LHCN-M2 (cell line): ENCODE results near the gene TTBK2. TPM values are rescaled to one million over a fixed set of nuclear protein-coding genes. Genes with fewer than 3 reads are reported as not detected.
"Not testable (repeated sequence)": the region's sequence is repeated elsewhere in the genome, so short reads cannot be mapped to it uniquely, and the experiment has no call there.

Experiments used
- DNase-seq: peaks from one replicate; pipeline ENCODE4 v3.0.0-alpha.2; 2012; ENCODE audit warnings: low read depth
- total RNA-seq: library from RNA; depleted of rRNA; stranded (reverse); fragments of >200 nt; gene quantifications from 2 replicates; pipeline ENCODE4 v1.2.3, GENCODE V29; 2014

Gene TTBK2
- total RNA-seq, 1 experiment from 2014 or later = 9.6 TPM

DNA sequence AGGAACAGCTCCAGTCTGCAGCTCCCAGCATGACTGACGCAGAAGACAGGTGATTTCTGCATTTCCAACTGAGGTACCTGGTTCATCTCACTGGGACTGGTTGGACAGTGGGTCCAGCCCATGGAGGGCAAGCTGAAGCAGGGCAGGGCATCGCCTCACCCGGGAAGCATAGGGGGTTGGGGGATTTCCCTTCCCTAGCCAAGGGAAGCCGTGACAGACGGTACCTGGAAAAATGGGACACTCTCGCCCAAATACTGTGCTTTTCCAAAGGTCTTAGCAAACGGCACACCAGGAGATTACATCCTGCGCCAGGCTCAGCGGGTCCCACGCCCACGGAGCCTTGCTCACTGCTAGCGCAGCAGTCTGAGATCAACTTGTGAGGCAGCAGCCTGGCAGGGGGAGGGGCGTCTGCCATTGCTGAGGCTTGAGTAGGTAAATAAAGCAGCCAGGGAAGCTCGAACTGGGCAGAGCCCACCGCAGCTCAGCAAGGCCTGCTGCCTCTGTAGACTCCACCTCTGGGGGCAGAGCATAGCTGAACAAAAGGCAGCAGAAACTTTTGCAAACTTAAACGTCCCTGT is 156.3 kb downstream of the TTBK2 start:
- not testable (repeated sequence) for DNase-seq

DNA sequence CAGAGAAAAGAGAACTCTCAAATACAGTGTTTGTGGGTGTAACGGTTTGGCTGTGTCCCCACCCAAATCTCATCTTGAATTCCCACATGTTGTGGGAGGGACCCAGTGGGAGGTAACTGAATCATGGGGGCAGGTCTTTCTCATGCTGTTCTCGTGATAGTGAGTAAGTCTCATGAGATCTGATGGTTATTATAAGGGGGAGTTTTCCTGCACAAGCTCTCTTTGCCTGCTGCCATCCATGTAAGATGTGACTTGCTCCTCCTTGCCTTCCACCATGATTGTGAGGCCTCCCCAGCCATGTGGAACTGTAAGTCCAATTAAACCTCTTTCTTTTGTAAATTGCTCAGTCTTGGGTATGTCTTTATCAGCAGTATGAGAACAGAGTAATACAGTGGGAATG is 158.8 kb downstream of the TTBK2 start:
- not testable (repeated sequence) for DNase-seq

DNA sequence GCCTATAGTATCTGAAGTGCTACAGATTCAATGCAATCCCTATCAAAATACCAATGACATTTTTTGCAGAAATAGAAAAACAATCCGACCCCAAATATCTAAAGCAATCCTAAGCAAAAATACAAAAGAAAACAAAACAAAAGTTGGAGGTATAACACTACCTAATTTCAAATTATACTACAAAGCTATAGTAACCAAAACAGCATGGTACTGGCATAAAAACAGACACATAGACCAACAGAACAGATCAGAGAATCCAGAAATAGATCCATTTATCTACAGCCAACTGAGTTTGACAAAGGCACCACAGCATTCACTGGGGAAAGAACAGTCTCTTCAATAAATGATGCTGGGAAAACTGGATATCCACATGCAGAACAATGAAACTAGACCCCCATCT is 159.8 kb downstream of the TTBK2 start:
- no peak for DNase-seq

DNA sequence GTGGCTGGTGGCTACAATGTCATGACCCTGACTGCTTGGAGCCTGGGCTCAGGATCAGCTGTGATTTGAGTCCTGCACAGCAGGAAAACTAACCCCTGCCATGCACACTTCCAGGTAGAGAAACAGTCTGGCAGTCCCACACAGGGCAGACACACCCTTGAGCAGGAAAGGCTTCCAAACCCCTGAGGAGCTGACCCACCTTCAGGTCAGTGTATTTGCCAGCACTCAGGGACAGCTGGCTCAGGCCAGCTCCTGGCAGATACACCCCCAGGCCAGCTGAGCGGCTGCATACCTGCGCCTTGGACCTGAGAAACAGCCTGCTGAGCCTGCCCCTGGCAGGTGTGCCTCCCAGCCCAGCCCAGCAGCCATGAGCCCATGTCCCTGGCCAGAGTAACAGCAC is 161.5 kb downstream of the TTBK2 start:
- no peak for DNase-seq

DNA sequence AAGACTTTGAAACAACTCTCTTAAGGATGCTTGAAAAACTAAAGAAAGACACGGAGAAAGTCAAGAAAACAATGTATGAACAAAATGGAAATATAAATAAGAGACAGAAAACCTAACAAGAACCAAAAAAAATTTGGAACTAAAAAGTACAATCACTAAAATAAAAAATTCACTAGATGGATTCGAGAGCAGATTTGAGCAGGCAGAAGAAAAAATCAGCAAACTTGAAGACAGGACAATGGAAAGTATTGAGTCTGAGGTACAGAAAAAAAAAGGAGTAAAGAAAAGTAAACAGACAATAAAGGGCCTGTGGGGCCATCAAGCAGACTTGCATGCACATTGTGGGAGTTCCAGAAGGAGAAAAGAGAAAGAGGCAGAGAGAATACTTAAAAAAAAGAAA is 170.3 kb downstream of the TTBK2 start:
- DNase-seq = no peak

DNA sequence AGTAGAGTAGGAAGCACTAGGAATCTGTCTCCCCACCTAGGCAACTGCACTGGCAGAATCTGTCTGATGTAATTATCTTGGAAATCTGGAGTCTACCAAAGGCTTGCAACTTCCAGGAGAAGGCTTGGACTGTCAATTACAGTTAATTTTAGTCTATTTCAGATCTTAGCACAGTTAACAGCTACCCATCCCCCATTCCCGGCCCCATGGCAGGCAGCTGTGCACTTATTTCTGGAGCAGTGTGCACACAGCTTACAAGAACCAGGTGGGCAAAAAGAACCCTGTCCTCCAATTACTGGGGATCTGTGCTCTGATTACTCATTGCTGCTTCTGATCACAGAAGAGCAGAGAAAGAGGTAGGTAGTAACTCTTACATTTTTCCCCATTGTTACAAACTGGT is 171.3 kb downstream of the TTBK2 start:
- no peak for DNase-seq

DNA sequence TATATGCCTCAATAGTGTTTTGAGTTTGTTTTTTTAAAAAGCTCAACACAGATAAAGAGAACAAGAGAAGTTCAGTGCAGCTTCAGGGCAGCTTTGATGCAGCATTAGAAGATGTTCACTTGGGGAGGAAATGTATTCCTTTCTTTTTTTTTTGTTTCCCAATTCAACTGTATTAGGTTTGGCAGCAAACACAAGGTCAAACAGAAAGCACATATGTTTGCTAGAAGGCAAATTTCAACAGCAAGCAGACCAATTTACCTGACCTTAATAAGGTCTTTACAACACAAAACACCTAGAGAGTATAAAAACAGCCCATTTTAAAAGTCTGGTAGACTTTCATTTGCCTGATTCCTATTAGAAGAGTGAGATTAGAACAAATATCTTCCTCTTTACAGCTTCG is 176.4 kb downstream of the TTBK2 start:
- DNase-seq = no peak

DNA sequence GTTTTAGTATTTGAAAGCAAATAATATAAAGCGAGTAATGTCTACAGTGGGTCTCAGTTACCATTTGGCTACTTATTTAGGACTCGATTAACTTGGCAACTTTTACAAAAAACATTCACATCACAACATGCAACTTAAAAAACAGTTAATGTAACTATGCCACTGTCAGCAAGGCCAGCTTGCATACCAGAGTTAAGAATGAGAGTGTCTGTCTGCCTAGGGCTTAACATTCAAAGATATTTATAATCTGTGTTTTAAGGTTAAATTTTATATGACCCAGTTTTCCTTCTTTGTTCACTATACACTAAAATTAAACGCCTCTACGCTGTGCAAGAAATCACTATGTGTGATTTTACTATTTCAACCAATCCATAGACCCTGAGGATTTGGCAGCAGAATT is 178.4 kb downstream of the TTBK2 start:
- no peak for DNase-seq

DNA sequence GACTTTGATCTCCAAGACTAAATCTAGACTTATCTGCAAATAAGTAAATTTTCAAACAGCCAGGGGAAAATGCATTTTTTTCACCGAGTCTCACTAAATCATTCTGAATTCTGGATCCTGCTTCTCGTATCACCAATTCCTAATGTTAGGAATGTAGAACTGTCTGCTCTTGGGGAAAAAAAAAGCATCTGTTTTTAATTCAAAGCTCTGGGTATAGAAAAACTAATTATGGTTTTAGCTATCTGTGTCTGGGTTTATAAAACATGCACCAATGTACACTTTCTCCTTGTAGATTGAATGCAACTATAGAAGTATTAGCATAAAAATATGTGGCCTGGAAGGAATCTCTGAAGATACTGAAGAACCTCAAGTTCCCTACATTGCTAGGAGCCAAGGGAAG is 178.9 kb downstream of the TTBK2 start:
- no peak for DNase-seq

DNA sequence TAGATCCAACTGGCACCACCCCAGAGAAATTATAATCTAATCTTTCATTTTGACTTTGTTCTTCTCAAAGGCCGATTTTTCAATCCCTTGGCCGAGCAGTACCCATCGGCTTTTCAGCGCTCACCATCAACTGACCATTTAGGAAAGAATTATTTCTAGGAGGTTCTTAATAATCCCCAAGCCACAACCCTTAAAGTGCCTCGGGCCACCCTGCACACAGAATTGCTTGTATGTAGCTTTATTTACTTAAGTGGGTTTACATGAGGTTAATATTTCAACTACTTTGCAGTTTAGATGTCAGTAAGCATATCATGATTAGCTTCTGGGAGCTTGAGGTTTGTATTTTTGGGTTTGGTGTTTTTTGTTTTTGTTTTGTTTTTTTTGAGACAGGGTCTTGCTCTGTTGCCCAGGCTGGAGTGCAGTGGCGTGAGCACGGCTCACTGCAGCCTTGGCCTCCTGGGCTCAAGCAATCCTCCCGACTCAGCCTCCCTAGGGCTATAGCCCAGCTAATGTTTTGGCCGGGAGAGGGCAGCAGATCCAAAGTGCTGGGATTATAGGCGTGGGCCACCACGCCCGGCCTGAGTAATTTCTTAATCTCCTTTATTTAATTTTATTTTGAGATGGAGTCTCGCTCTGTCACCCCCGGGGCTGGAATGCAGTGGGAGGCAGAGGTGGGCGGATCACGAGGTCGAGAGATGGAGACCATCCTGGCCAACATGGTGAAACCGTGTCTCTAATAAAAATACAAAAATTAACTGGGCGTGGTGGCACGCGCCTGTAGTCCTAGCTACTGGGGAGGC is 182.8 kb downstream of the TTBK2 start:
- no peak for DNase-seq

DNA sequence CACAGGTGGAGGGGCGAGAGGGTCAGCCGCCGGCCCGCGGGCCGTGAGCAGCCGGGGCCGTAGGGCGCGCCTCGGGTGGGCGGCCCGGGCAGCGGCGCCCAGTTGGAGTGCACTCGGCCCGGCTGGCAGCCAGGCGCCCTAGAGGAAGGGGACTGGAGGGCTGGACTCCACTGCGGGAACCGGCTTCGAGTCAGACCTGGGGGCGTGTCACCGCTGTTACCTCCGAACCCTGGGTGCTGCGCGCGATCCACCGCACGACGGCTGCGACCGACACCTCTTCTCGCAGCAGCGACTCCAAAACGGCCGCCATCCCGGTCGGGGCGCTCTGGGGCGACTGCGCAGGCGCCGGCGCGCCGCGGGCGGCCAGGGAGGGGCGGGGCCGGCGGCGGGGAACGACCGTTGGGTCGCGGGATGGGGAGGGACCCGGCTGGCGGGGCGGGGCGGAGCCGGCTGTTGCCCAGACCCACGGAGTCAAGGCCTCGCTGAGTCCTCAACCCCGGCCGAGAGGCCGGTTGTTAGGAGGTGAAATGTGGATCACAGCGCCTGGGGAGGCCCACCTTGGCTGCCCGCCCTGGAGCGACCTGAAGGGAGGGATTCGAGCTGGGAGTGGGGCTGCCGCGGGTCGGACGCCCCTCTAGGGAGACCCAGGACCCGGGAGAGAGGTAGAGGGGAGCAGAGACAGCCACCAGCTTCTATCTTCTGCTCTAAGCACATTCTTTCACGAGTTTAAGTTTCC is 183.6 kb downstream of the TTBK2 start, which contains the start of gene CDAN1:
CDAN1 (minus strand) TSS at position 336 of the 736 bp plus-strand sequence; CDS start at position 310, 26 bp downstream.
- DNase-seq = peak; percentile 78

DNA sequence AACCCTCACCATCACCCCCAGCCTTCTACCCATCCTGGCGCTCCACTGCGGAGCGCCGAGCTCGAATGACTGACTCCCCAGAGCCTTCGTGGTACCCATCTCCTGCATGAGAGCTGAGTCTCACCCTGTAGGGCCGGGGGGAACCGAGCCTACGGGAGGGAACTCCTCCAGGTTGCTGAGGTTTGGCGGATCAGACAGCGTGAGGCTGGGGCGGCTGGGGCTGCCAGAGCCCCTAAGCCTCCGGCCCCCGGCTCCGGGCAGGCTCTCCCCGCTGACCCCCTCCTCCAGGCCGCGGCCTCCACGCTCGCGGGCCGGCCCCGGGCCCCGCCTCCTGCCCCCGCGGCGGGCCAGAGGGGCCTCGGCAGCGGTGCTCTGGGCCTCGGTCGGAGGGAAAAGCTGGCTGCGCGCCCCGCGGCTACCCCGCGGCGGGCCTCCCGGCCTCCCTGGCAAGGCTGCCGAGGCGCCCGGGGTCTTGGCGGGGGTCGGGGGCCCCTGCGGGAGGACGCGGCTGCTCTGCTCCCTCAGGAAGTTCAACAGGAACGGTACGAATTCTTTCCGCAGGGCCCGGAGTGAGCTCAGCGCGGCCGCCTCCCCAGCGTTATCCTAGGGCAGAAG is 184.3 kb downstream of the TTBK2 start:
- no peak for DNase-seq

DNA sequence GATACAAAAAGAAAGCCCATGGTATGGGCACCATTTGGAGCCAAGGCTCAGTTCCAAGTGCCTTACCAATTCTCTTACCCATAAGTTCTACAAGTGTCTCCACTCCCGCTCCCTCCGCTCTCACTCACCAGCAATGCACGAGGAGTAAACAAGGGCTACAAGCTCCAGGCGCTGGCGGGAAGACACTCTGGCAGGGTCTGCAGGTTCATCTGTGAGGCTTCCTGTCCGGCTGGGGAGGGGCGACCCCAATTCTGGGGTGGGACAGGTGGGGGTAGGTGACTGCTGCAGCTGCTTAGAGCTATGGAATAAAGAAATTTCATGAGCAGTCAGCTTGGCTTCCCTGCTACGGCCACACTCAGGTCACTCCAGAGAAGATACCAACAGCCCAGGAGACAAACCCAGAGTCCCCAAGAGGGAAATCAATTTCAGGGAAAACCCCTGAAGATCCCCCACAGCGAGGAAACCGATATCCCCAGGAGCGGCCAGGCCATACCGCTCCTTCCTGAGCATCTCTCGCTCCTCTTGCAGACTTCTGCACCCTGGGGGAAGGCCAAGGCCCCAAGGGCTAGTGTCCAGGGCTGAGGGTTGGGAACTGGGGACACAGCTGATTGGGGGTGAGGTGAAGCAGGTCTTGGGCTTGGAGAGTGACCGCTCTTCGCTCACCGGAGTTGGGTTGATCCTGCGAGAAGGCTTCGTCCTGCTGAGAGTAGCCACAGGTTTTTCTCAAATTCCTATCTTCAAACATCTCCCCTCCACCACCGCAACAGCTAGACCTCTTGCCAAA is 185.0 kb downstream of the TTBK2 start:
- no peak for DNase-seq

DNA sequence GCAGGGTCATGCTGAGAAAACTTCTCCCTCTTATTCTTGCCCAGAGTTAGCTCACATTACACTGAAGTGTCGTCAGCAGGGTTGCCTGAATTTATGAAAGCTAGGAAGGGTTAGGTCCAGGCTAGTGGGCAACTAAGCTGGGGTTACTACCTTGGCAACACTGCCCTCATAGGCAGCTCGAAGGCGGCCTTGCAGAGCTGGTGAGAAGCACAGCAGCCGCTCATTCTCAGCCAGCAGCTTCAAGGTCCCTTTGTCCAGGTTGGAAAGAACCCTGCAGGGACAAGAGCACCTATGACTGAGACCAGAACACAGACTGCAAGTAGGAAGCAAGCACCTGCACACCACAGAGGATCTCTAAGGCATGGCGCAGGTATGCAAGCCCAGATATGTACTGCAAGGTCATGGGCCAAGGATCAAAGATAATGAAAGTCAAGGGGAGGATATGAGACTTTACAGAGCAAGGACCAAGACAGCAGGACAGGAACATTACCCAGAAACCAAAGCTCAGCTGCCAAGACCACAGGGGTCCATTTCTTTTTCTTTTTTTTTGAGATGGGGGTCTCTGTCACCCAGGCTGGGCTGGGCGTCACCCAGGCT is 186.4 kb downstream of the TTBK2 start:
- DNase-seq = no peak

DNA sequence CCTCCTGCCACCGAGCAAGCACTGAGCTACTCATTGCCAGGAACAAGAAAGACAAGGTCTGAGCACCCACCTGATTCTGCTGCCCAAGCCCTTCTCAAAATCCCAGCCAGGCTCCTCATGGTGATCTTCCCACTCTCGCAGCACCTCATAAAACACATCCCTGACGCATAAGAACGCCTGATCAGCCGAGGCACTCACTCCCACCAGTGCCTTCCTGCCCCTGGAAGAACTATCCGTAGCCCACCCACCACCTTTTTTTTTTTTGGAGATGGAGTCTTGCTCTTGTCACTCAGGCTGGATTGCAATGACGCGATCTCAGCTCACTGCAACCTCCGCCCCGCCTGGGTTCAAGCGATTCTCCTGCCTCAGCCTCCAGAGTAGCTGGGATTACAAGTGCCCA is 187.6 kb downstream of the TTBK2 start:
- no peak for DNase-seq

DNA sequence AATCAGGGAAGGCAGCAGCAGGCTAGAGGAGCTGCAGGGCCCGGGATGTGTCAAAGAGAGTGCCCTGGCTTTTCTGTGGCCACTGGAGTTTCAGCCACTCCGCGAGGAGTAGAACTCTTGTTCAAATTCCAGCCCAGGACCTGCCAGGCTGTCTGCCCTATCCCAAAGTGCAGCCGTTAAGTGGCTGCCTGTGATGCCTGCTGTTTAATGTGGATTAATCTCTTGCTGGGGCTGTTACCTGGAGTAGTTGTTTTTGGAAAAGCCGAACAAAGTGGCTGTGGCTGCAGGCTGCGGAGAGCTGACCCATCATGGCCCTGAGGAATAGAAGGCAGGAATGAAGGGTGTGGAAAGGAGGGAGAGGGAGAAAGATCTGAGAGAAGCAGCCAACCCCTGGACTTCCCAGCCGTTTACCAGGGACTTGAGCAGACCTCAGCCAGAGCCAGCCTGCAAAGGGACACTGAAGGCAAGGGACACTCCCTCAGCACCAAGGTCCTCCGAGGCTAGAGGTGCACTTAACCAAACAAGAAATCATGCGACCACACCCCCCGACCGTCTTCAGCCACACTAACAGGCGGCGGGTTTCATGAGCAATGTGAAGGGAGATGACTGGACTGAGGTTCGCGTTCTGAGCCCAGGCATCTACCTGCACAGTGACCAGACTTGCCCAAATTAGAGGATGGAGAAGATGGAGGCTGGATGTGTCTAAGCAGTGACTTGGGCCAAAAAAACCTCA is 188.3 kb downstream of the TTBK2 start:
- DNase-seq = no peak

DNA sequence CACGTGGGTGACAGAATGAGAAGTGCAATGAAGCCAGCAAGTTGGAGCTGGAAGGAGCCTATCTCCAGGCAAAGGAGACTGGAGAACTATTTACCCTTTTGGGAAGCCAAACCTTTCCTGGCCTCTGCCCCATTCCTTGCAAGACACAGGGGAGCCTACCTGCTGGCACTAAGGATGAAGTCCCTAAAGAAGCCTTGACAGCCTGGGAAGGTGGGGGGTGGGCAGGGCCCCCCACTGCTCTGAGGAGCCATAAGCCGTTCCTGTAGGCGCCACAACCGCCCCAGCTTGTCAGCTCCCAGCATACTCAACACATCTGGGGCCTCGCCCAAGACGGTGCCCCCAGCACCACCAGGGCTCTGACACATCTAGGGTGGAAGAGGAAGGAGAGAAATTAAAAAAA is 189.1 kb downstream of the TTBK2 start:
- no peak for DNase-seq

DNA sequence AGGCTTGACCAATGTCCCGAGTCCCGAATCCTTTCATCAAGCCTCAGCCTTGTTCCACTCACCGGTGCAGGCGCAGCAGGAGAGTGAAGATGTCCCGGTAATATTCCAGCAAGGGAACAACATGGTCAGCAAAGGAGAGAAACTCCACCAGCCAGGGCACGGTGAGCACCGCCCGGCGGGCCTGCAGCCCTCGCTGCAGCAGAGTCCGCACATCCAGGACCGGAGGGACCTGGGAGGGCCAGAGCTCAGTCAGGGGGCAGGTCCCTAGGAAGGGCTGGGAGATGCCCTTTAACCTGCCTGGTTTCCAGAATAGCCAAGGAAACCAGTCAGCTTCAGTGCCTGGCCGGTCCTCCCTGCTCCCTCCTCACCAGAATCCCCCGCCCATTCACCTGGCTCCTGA is 190.0 kb downstream of the TTBK2 start:
- DNase-seq = no peak

DNA sequence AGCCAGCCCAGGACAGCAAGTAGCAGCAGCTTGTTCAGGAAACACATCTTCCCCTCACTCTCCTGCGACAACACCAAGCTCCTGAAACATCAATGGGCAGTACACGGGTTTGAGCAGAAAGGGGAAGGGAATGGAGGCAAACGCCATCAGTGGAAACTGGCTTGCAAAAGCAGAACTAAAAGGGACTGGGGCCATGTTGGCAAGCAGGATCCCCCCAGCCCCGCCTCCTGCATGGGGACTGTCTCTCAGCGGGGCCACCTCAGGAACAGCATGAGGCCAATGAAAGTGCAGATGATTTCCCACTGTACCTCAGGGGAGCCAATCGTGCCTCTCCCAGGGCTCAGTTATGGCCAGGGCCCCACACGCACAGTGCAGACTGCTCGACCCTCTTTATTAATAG is 190.4 kb downstream of the TTBK2 start:
- DNase-seq = no peak

DNA sequence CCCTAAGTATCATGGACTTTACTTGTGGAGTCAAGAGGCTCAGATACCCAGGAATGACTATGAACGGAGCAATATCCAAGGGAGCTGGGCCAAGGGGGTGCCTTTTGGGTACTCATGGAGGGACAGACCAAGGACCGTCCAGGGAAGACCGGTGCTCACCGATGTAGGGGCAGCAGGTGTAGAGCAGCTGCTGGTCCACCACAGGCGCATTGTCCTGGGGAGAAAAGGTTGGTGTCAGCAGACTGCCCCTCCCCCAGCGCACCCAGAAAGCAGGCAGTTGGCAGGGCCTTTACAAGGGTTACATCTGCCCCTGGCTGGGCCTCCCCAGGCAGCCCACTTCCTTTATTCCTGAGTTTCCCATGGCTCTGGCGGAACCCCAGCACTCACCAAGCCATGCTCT is 191.2 kb downstream of the TTBK2 start:
- DNase-seq = no peak
